Measurements from ENCODE around the gene SLC6A8. TPM values are rescaled to one million over a fixed set of nuclear protein-coding genes. Genes with fewer than 3 reads are reported as not detected.
"Not testable (repeated sequence)": the region's sequence is repeated elsewhere in the genome, so short reads cannot be mapped to it uniquely, and the experiment has no call there.

The SLC6A8 gene
- total RNA-seq, 1 donor from 2014 or later: 229 TPM

DNA sequence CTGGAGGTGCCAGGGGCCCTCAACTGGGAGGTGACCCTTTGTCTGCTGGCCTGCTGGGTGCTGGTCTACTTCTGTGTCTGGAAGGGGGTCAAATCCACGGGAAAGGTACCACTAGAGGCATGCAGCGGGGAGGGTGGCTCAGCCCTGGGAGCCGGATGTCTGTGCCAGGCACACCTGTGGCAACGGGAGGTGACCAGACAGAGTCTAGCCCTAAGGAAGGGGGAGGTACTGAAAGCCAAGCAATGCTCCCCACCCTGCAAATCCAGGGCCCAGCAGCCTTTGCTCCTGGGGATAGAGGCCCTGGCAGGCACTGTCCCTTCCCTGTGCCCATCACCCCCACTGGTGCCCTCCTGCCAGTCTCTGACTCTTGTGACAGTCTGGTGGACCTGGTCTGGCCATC, 4.3 kb downstream of the SLC6A8 start:
- peak overlapping the region; percentile 44 for H3K27ac ChIP-seq (replicated peaks)
- peaks cover 26% of the 10 kb centered on the region for H3K4me1 ChIP-seq
- H3K9me3 ChIP-seq (replicated peaks): no peaks in the 10 kb centered on the region
- no peak for DNase-seq
- no peaks in the 10 kb centered on the region for H3K36me3 ChIP-seq
- intact Hi-C loops (cut with micrococcal nuclease): no loop called here
- H3K4me3 ChIP-seq: no peak overlapping the region
- H3K27me3 ChIP-seq (ENCODE audit: low read depth): no peaks in the 10 kb centered on the region
- TF ChIP-seq, protein P1, sequence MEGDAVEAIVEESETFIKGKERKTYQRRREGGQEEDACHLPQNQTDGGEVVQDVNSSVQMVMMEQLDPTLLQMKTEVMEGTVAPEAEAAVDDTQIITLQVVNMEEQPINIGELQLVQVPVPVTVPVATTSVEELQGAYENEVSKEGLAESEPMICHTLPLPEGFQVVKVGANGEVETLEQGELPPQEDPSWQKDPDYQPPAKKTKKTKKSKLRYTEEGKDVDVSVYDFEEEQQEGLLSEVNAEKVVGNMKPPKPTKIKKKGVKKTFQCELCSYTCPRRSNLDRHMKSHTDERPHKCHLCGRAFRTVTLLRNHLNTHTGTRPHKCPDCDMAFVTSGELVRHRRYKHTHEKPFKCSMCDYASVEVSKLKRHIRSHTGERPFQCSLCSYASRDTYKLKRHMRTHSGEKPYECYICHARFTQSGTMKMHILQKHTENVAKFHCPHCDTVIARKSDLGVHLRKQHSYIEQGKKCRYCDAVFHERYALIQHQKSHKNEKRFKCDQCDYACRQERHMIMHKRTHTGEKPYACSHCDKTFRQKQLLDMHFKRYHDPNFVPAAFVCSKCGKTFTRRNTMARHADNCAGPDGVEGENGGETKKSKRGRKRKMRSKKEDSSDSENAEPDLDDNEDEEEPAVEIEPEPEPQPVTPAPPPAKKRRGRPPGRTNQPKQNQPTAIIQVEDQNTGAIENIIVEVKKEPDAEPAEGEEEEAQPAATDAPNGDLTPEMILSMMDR (IDR thresholded peaks at IDR 0.05; ENCODE audit: borderline replicate concordance): no peak

DNA sequence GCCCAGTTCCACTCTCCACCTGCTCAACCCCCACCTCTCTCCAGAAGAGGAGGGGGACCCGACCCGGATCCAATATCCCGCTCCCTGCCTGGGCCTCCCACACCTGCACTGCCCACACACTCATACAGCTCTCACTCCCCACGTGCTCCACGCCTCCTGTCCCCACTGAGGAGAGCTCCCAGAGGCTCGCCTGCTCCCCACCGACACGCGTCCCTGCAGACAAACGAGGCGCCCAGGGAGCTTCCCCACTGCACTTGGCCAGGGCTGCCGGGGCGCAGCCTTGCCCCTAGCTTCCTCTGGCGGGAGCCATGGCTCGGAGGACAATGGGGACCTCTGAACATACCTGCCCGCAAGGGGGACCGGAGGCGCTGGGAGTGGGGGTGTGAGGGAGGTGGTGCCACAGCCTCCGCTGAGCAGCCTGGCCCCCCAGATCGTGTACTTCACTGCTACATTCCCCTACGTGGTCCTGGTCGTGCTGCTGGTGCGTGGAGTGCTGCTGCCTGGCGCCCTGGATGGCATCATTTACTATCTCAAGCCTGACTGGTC, 5.0 kb downstream of the SLC6A8 start:
- no peaks in the 10 kb centered on the region for H3K9me3 ChIP-seq (replicated peaks)
- H3K4me1 ChIP-seq: peaks cover 21% of the 10 kb centered on the region
- no peak overlapping the region for H3K27ac ChIP-seq (replicated peaks)
- TF ChIP-seq, protein P1 (IDR thresholded peaks at IDR 0.05; ENCODE audit: borderline replicate concordance): no peak
- no peak overlapping the region for H3K4me3 ChIP-seq
- intact Hi-C loops (cut with micrococcal nuclease): no loop called here
- DNase-seq: no peak
- no peaks in the 10 kb centered on the region for H3K36me3 ChIP-seq
- no peaks in the 10 kb centered on the region for H3K27me3 ChIP-seq (ENCODE audit: low read depth)

DNA sequence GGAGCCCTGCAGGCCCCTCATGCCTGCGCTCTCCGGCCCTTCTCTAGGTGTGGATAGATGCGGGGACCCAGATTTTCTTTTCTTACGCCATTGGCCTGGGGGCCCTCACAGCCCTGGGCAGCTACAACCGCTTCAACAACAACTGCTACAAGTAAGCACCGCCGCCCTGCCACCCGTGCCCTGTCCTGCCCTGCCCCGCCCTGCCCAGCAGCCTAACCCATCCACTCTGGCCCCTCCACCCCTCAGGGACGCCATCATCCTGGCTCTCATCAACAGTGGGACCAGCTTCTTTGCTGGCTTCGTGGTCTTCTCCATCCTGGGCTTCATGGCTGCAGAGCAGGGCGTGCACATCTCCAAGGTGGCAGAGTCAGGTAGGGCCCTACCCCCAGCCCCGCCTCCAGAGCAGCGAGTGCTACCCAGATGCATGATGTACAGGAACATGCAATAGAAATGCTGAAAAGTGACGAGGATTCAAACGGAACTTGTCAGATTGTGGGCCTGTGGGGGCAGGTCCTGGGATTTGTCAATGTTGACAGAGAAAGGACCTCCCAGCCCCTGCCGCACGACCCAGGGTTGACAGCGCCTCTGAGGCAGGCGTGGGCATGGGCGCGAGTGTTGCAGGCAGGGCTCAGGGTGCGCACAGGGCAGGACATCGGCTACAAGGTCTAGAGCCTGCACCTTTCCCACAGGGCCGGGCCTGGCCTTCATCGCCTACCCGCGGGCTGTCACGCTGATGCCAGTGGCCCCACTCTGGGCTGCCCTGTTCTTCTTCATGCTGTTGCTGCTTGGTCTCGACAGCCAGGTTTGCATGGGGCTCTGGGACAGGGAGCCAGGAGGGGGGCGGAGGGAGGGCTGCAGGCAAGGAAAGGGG, 5.7 kb downstream of the SLC6A8 start:
- Histone ChIP-seq H3K27me3 (ENCODE audit: low read depth) (no peaks in the 10 kb centered on the region), H3K27ac (replicated peaks) (peak overlapping the region; percentile 16), H3K9me3 (replicated peaks) (no peaks in the 10 kb centered on the region), H3K4me1 (peaks cover 26% of the 10 kb centered on the region), H3K4me3 (no peak overlapping the region), H3K36me3 (no peaks in the 10 kb centered on the region)
- DNase-seq: no peak
- intact Hi-C loops (cut with micrococcal nuclease): no loop called here
- TF ChIP-seq, protein P1 (IDR thresholded peaks at IDR 0.05; ENCODE audit: borderline replicate concordance): no peak

DNA sequence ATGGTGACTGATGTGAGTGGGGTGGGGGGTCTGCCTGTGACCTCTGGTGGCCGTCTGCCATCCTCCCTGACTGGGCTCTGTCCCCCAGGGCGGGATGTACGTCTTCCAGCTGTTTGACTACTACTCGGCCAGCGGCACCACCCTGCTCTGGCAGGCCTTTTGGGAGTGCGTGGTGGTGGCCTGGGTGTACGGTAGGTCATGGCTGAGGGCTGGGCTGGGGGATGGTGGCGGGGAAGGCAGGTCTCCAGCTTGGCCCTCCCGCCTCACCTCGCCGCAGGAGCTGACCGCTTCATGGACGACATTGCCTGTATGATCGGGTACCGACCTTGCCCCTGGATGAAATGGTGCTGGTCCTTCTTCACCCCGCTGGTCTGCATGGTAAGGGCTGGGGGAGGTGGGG, 6.5 kb downstream of the SLC6A8 start:
- H3K9me3 ChIP-seq (replicated peaks); H3K36me3 ChIP-seq; DNase-seq; intact Hi-C loops (cut with micrococcal nuclease); H3K4me3 ChIP-seq; H3K27me3 ChIP-seq (ENCODE audit: low read depth): not testable (repeated sequence)
- Histone ChIP-seq H3K4me1 (peaks cover 31% of the 10 kb centered on the region), H3K27ac (replicated peaks) (peak overlapping the region; percentile 23)

DNA sequence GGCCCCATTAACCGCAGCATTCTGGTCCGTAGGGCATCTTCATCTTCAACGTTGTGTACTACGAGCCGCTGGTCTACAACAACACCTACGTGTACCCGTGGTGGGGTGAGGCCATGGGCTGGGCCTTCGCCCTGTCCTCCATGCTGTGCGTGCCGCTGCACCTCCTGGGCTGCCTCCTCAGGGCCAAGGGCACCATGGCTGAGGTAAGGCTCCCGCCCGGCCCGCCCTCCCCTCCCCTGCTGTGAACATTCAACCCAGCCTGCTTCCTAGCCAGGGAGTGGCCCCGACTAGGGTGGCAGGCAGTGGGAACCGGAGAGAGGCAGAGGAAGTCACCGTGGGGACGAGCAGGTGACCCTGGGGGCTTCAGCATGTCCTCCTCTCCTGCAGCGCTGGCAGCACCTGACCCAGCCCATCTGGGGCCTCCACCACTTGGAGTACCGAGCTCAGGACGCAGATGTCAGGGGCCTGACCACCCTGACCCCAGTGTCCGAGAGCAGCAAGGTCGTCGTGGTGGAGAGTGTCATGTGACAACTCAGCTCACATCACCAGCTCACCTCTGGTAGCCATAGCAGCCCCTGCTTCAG, 7.1 kb downstream of the SLC6A8 start:
- intact Hi-C loops (cut with micrococcal nuclease): no loop called here

More for the DNA sequence above, 7.1 kb downstream of the SLC6A8 start:
- no peaks in the 10 kb centered on the region for H3K36me3 ChIP-seq
- no peak overlapping the region for H3K4me3 ChIP-seq
- H3K27me3 ChIP-seq (ENCODE audit: low read depth): no peaks in the 10 kb centered on the region
- no peak for DNase-seq
- TF ChIP-seq, protein P1 (IDR thresholded peaks at IDR 0.05; ENCODE audit: borderline replicate concordance): no peak
- peaks cover 35% of the 10 kb centered on the region for H3K4me1 ChIP-seq
- peak overlapping the region; percentile 23 for H3K27ac ChIP-seq (replicated peaks)
- H3K9me3 ChIP-seq (replicated peaks): no peaks in the 10 kb centered on the region

All from left ventricle myocardium inferior (tissue), 1 donor.